ENCODE results near the gene PEAR1. TPM values are rescaled to one million over a fixed set of nuclear protein-coding genes. Genes with fewer than 3 reads are reported as not detected.

The PEAR1 gene
- 0.05 TPM in 1 of 2 replicates, not detected in the other for total RNA-seq
- polyA plus RNA-seq (2012), result 0.14 TPM

GRCh38 chr1:156893048-156893953 lies at the start of gene PEAR1:
TSS of gene PEAR1 (plus strand) at chr1:156893718. CDS start at chr1:156903927, 10,209 bp downstream.
- DNase-seq (ENCODE audit: low read depth), result no peak

- no peak for DNase-seq (ENCODE audit: low read depth)
These were observed 49.4 kb upstream of the PEAR1 start for GRCh38 chr1:156844102-156844501.

GRCh38 chr1:156844638-156845037 lies 48.9 kb upstream of the PEAR1 start:
- DNase-seq (ENCODE audit: low read depth), result no peak

- DNase-seq (ENCODE audit: low read depth), result no peak
These were observed 48.2 kb upstream of the PEAR1 start for GRCh38 chr1:156845055-156845952.

- no peak for DNase-seq (ENCODE audit: low read depth)
These were observed 47.5 kb upstream of the PEAR1 start for GRCh38 chr1:156845953-156846545.

- DNase-seq (ENCODE audit: low read depth), result peak; percentile 52
These were observed 46.9 kb upstream of the PEAR1 start for GRCh38 chr1:156846643-156847042.

GRCh38 chr1:156847591-156848460 lies 45.7 kb upstream of the PEAR1 start:
- DNase-seq (ENCODE audit: low read depth), result no peak

- DNase-seq (ENCODE audit: low read depth), result peak; percentile 56
These were observed 44.9 kb upstream of the PEAR1 start for GRCh38 chr1:156848461-156849150.

GRCh38 chr1:156849151-156849496 lies 44.4 kb upstream of the PEAR1 start:
- no peak for DNase-seq (ENCODE audit: low read depth)

GRCh38 chr1:156851779-156852417 lies 41.6 kb upstream of the PEAR1 start:
- DNase-seq (ENCODE audit: low read depth), result no peak

- peak; percentile 89 for DNase-seq (ENCODE audit: low read depth)
These were observed 41.1 kb upstream of the PEAR1 start for GRCh38 chr1:156852418-156852874.

GRCh38 chr1:156853761-156854160 lies 39.8 kb upstream of the PEAR1 start:
- no peak for DNase-seq (ENCODE audit: low read depth)

- DNase-seq (ENCODE audit: low read depth), result no peak
These were observed 38.9 kb upstream of the PEAR1 start for GRCh38 chr1:156854634-156855033.

GRCh38 chr1:156856282-156856785 lies 37.2 kb upstream of the PEAR1 start:
- DNase-seq (ENCODE audit: low read depth), result no peak

GRCh38 chr1:156857532-156857931 lies 36.0 kb upstream of the PEAR1 start:
- DNase-seq (ENCODE audit: low read depth), result no peak

GRCh38 chr1:156858555-156858956 lies 35.0 kb upstream of the PEAR1 start:
- DNase-seq (ENCODE audit: low read depth), result no peak

- peak; percentile 17 for DNase-seq (ENCODE audit: low read depth)
These were observed 34.5 kb upstream of the PEAR1 start, which contains the start of gene INSRR for GRCh38 chr1:156858959-156859522. TSS of gene INSRR (minus strand) at chr1:156859117. CDS start at chr1:156858621, 496 bp downstream.

GRCh38 chr1:156859523-156860112 lies 33.9 kb upstream of the PEAR1 start:
- DNase-seq (ENCODE audit: low read depth), result no peak
